Loucy (cell line): ENCODE data around the gene MINK1.

ENCODE experiments used
- H2AFZ ChIP-seq: fragments of 200-600 bp; sonication (generic); 2 replicates; pipeline ENCODE4 v1.6.0; 2016; ENCODE audit warnings: antibody characterized with exemption, mild to moderate bottlenecking, low read length, moderate library complexity
- H3F3A ChIP-seq: fragments of 200-600 bp; 2 replicates; pipeline ENCODE4 v1.6.0; 2016; ENCODE audit warnings: antibody characterized with exemption, low read depth, mild to moderate bottlenecking
- H3K27me3 ChIP-seq: fragments of 200-600 bp; sonication (generic); 2 replicates; pipeline ENCODE4 v1.6.1; 2014; ENCODE audit warnings: low read length, mild to moderate bottlenecking; ENCODE audit not compliant: insufficient read depth, poor library complexity, severe bottlenecking
- H3K36me3 ChIP-seq: fragments of 200-600 bp; sonication (generic); 2 replicates; pipeline ENCODE4 v1.6.1; 2016; ENCODE audit warnings: low read length; ENCODE audit not compliant: insufficient read depth
- H3K4me1 ChIP-seq: fragments of 200-600 bp; sonication (generic); 2 replicates; pipeline ENCODE4 v1.5.1; 2014; ENCODE audit warnings: low read length, mild to moderate bottlenecking; ENCODE audit not compliant: insufficient read depth, poor library complexity, severe bottlenecking
- H3K4me2 ChIP-seq: fragments of 200-600 bp; sonication (generic); 2 replicates; pipeline ENCODE4 v1.6.0; 2014; ENCODE audit warnings: antibody characterized with exemption, low read length, low read depth, mild to moderate bottlenecking; ENCODE audit not compliant: poor library complexity, severe bottlenecking
- H3K4me3 ChIP-seq: fragments of 200-600 bp; sonication (generic); 2 replicates; pipeline ENCODE4 v1.5.1; 2014; ENCODE audit warnings: low read length, mild to moderate bottlenecking, mixed read lengths; ENCODE audit not compliant: poor library complexity, severe bottlenecking
- H3K79me2 ChIP-seq: fragments of 200-600 bp; sonication (generic); 2 replicates; pipeline ENCODE4 v1.6.1; 2014; ENCODE audit warnings: low read length; ENCODE audit not compliant: insufficient read depth
- H3K9ac ChIP-seq: fragments of 200-600 bp; sonication (generic); 2 replicates; pipeline ENCODE4 v1.6.0; 2014; ENCODE audit warnings: mild to moderate bottlenecking, low read depth, low read length, moderate library complexity; ENCODE audit not compliant: poor library complexity, severe bottlenecking
- H3K9me2 ChIP-seq: fragments of 200-600 bp; sonication (generic); replicated peaks from 2 replicates; pipeline ENCODE4 v1.6.1; 2016; ENCODE audit warnings: low read depth, low read length, mixed read lengths
- H3K9me3 ChIP-seq: fragments of 200-600 bp; sonication (generic); 2 replicates; pipeline ENCODE4 v1.6.1; 2014; ENCODE audit warnings: mild to moderate bottlenecking, antibody characterized with exemption, low read length, low read depth; ENCODE audit not compliant: insufficient read depth
- H4K20me1 ChIP-seq: fragments of 200-600 bp; sonication (generic); 2 replicates; pipeline ENCODE4 v1.6.0; 2014; ENCODE audit warnings: antibody characterized with exemption, low read length, mild to moderate bottlenecking; ENCODE audit not compliant: insufficient read depth, poor library complexity, severe bottlenecking
- CTCF ChIP-seq: fragments of 200-600 bp; sonication (generic); conservative IDR thresholded peaks from 2 replicates; pipeline ENCODE4 v1.5.1; 2014; ENCODE audit warnings: mild to moderate bottlenecking, antibody characterized with exemption, low read length
- EZH2phosphoT487 ChIP-seq: fragments of 200-600 bp; IDR thresholded peaks from 2 replicates; pipeline ENCODE4 v1.6.1; 2018; ENCODE audit warnings: antibody characterized with exemption, mild to moderate bottlenecking, moderate library complexity, borderline replicate concordance

Gene MINK1

GRCh38 chr17:4928881-4929280 lies 95.7 kb downstream of the MINK1 start:
- no peaks in the 10 kb centered on the region for H3K9me2 ChIP-seq
- H3K4me1 ChIP-seq: peaks cover 10% of the 10 kb centered on the region
- no peak overlapping the region for H3K9ac ChIP-seq
- TF ChIP-seq EZH2phosphoT487 (no peak), CTCF (no peak)
- H3F3A ChIP-seq: no peaks in the 10 kb centered on the region
- H3K79me2 ChIP-seq: no peaks in the 10 kb centered on the region
- no peak overlapping the region for H3K4me2 ChIP-seq
- no peak overlapping the region for H3K4me3 ChIP-seq
- no peaks in the 10 kb centered on the region for H3K36me3 ChIP-seq
- no peaks in the 10 kb centered on the region for H4K20me1 ChIP-seq
- no peaks in the 10 kb centered on the region for H3K9me3 ChIP-seq
- no peak overlapping the region for H2AFZ ChIP-seq
- H3K27me3 ChIP-seq: no peaks in the 10 kb centered on the region

GRCh38 chr17:4931963-4932362 lies 98.8 kb downstream of the MINK1 start, which contains the start of gene GP1BA:
Gene GP1BA, plus strand, starts transcription at chr17:4932277. Its CDS starts 328 bp downstream, at chr17:4932605.
- H4K20me1 ChIP-seq: no peaks in the 10 kb centered on the region
- H3K4me2 ChIP-seq: peak within 1 kb of the TSS; percentile 80

GRCh38 chr17:4932756-4933155 lies 99.6 kb downstream of the MINK1 start:
- Histone ChIP-seq H3K36me3 (no peaks in the 10 kb centered on the region), H3K4me1 (peaks cover 38% of the 10 kb centered on the region), H2AFZ (no peak overlapping the region), H3K9me2 (no peaks in the 10 kb centered on the region), H3K27me3 (no peaks in the 10 kb centered on the region), H3K79me2 (peaks cover 14% of the 10 kb centered on the region; the same call in 1 of the 2 replicates), H3K4me3 (no peak overlapping the region), H3K9me3 (no peaks in the 10 kb centered on the region), H3K4me2 (no peak overlapping the region), H4K20me1 (no peaks in the 10 kb centered on the region), H3F3A (peaks cover 6% of the 10 kb centered on the region; the same call in 1 of the 2 replicates), H3K9ac (no peak overlapping the region)
- no peak for TF ChIP-seq CTCF
- TF ChIP-seq EZH2phosphoT487: no peak

More at GRCh38 chr17:4931963-4932362, 98.8 kb downstream of the MINK1 start, which contains the start of gene GP1BA:
- no peaks in the 10 kb centered on the region for H3K36me3 ChIP-seq
- H3K27me3 ChIP-seq: no peaks in the 10 kb centered on the region
- H2AFZ ChIP-seq: no peak within 1 kb of the TSS
- H3K4me1 ChIP-seq: peaks cover 32% of the 10 kb centered on the region
- peaks cover 6% of the 10 kb centered on the region; the same call in 1 of the 2 replicates for H3F3A ChIP-seq
- H3K9me3 ChIP-seq: no peaks in the 10 kb centered on the region
- H3K9me2 ChIP-seq: no peaks in the 10 kb centered on the region
- H3K79me2 ChIP-seq: peaks cover 7% of the 10 kb centered on the region; the same call in 1 of the 2 replicates
- TF ChIP-seq CTCF (no peak), EZH2phosphoT487 (no peak)
- H3K4me3 ChIP-seq: no peak within 1 kb of the TSS
- peak within 1 kb of the TSS; percentile 52 for H3K9ac ChIP-seq
